ENCODE measurements around the gene TOR1AIP2. TPM values are rescaled to one million over a fixed set of nuclear protein-coding genes. Genes with fewer than 3 reads are reported as not detected.
A peak's percentile ranks its signal among the peaks of the same experiment; 100 is the strongest.

Gene TOR1AIP2
- total and polyA plus RNA-seq, 8 donors, result 5.5 to 106 (median 32.2) TPM

- TF ChIP-seq CTCF (IDR thresholded peaks at IDR 0.05) (no peak), EP300 (IDR thresholded peaks at IDR 0.05) (no peak), POLR2A (IDR thresholded peaks at IDR 0.05) (no peak), POLR2AphosphoS5 (IDR thresholded peaks at IDR 0.05) (no peak)
- WGBS, 5 donors, result 93 to 96% (median 94%) methylated on average over 8 of the region's 8 CpGs
- no peak overlapping the region for H3K27ac ChIP-seq
- H3K36me3 ChIP-seq, result no peaks in the 10 kb centered on the region
- intact Hi-C loops (cut with DNase I; ENCODE audit: low total_unique reads), result no loop called here
- peaks cover 14 to 27% (median 19%) of the 10 kb centered on the region in 4 donors for H3K4me1 ChIP-seq
- H3K9me3 ChIP-seq, result no peaks in the 10 kb centered on the region
- H3K4me3 ChIP-seq, result no peak overlapping the region
- no peak for DNase-seq
- peaks cover 0 to 25% (median 0%) of the 10 kb centered on the region in 3 donors for H3K27me3 ChIP-seq
Measured at GRCh38 chr1:179817056-179817455, 60.5 kb downstream of the TOR1AIP2 start.

GRCh38 chr1:179816196-179816960 lies 61.2 kb downstream of the TOR1AIP2 start:
- Histone ChIP-seq H3K27ac (no peak overlapping the region), H3K4me1 (peaks cover 14 to 27% (median 19%) of the 10 kb centered on the region in 4 donors), H3K4me3 (no peak overlapping the region), H3K27me3 (peaks cover 0 to 30% (median 0%) of the 10 kb centered on the region in 3 donors), H3K9me3 (no peaks in the 10 kb centered on the region), H3K36me3 (no peaks in the 10 kb centered on the region)
- 61 to 76% (median 73%) methylated on average over 17 of the region's 17 CpGs for WGBS, 5 donors
- peak in 1 of 2 donors; percentile 42 for DNase-seq
- intact Hi-C loops (cut with DNase I; ENCODE audit: low total_unique reads), result no loop called here
- no peak for TF ChIP-seq CTCF (IDR thresholded peaks at IDR 0.05)
- TF ChIP-seq EP300 (IDR thresholded peaks at IDR 0.05), result no peak
- TF ChIP-seq POLR2AphosphoS5 (IDR thresholded peaks at IDR 0.05), result no peak
- TF ChIP-seq POLR2A (IDR thresholded peaks at IDR 0.05), result no peak

GRCh38 chr1:179815641-179816040 lies 62.0 kb downstream of the TOR1AIP2 start:
- WGBS, 5 donors, result 27 to 47% (median 37%) methylated on average over 5 of the region's 5 CpGs
- H3K4me1 ChIP-seq, result peaks cover 14 to 27% (median 19%) of the 10 kb centered on the region in 4 donors

GRCh38 chr1:179814546-179814838 lies 63.1 kb downstream of the TOR1AIP2 start:
- intact Hi-C loops (cut with DNase I; ENCODE audit: low total_unique reads), result loop anchor here (5.0 kb wide), 1 partner anchor 107 kb away; no protein-coding TSS in a partner anchor
- H3K4me3 ChIP-seq, result peak overlapping the region; percentile 36 to 51 (median 45)
- TF ChIP-seq POLR2AphosphoS5 (IDR thresholded peaks at IDR 0.05), result no peak
- no peak for TF ChIP-seq EP300 (IDR thresholded peaks at IDR 0.05)
- TF ChIP-seq CTCF (IDR thresholded peaks at IDR 0.05), result no peak
- no peak for TF ChIP-seq POLR2A (IDR thresholded peaks at IDR 0.05)
- no peaks in the 10 kb centered on the region for H3K9me3 ChIP-seq
- no peak for DNase-seq
- H3K4me1 ChIP-seq, result peaks cover 14 to 33% (median 24%) of the 10 kb centered on the region in 4 donors
- peak overlapping the region in 1 of 5 donors; percentile 55 for H3K27ac ChIP-seq
- peaks cover 0 to 40% (median 0%) of the 10 kb centered on the region in 3 donors for H3K27me3 ChIP-seq
- WGBS, 5 donors, result 0 to 3% (median 2%) methylated on average over 12 to 16 of the region's 16 CpGs
- no peaks in the 10 kb centered on the region for H3K36me3 ChIP-seq

More at GRCh38 chr1:179815641-179816040, 62.0 kb downstream of the TOR1AIP2 start:
- intact Hi-C loops (cut with DNase I; ENCODE audit: low total_unique reads), result no loop called here
- H3K27me3 ChIP-seq, result peaks cover 0 to 34% (median 0%) of the 10 kb centered on the region in 3 donors
- H3K4me3 ChIP-seq, result peak overlapping the region; percentile 36 to 51 (median 45)
- no peaks in the 10 kb centered on the region for H3K9me3 ChIP-seq
- TF ChIP-seq EP300 (IDR thresholded peaks at IDR 0.05) (no peak), CTCF (IDR thresholded peaks at IDR 0.05) (no peak), POLR2AphosphoS5 (IDR thresholded peaks at IDR 0.05) (no peak), POLR2A (IDR thresholded peaks at IDR 0.05) (no peak)
- no peak for DNase-seq
- H3K27ac ChIP-seq, result peak overlapping the region in 1 of 5 donors; percentile 55
- H3K36me3 ChIP-seq, result no peaks in the 10 kb centered on the region
